HG03520 (cell line): ENCODE results near the gene RTN4RL1.

Source experiments
- ATAC-seq: cut with Tn5 transposase; IDR thresholded peaks from one replicate; pipeline ENCODE4 v1.9.1; 2021; ENCODE audit warnings: mild to moderate bottlenecking, moderate library complexity; ENCODE audit not compliant: unreplicated experiment

The RTN4RL1 gene

DNA sequence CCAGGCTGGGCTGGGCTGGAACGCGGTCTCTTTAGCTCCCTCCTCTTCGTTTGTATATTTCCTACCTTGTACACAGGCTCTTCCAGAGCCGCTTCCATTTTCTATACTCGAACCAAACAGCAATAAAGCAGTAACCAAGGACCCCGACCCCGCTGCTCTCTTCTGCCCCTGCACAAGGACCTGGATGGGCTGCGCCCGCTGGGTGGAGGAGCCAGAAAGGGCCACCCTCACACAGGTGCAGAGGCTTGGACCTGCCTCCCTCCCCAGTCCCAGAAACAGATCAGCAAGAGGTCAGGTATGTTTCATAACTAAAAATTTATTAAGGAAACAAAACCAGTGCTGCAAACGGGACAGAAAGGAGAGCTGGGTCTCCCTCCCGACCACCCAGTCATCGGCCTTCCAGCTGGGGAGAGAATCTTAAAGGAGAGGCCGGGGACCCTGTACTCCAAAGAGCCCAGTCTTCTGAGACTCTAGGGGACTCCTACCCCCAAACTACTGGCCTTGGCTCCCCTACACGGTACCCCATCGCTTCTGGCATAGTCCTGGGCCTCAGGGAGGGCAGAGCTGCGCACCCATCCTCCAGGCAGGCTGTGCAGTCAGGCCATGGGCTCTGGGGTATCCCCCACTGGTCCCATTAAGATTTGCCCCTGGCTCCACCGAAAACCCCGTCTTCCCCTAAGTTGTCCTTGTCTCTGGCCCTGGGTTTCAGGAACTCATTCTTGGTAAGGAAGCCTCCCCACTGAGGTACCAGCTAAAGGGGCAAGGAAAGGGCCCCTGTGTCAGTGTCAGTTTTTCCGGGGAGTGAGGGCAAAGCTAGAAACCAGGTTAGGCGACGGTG, 34.6 kb upstream of the RTN4RL1 start:
- ATAC-seq, result no peak

DNA sequence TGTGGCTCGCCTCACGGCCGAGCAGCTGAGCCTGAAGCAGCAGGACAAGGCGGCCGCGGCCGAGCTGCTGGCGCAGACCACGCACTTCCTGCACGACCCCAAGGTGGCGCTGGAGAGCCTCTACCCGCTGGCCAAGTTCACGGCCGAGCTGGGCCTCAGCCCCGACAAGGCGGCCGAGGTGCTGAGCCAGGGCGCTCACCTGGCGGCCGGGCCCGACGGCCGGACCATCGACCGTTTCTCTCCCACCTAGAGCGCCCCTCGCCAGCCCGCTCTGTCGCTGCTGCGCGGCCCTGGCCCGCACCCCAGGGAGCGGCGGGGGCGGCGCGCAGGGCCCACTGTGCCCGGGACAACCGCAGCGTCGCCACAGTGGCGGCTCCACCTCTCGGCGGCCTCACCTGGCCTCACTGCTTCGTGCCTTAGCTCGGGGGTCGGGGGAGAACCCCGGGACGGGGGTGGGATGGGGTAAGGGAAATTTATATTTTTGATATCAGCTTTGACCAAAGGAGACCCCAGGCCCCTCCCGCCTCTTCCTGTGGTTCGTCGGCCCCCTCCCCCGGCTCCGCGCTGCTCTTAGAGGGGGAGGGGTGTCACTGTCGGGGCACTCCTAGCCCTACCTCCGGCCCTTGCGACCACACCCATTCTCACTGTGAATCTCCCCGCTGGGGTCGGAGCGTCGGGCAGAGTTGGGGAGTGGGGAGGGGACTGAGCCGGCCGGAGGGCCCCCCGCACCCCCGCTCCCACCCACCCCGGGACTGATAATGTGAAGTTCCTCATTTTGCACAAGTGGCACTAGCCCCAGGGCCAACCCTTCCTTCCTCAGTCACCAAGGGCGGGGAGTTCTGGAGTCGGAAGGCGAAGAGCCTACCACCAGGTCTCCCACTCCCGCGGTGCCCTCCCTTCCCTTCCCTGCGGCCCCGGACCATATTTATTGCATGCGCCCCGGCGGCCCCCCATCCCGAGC, 33.7 kb upstream of the RTN4RL1 start:
- ATAC-seq, result no peak

DNA sequence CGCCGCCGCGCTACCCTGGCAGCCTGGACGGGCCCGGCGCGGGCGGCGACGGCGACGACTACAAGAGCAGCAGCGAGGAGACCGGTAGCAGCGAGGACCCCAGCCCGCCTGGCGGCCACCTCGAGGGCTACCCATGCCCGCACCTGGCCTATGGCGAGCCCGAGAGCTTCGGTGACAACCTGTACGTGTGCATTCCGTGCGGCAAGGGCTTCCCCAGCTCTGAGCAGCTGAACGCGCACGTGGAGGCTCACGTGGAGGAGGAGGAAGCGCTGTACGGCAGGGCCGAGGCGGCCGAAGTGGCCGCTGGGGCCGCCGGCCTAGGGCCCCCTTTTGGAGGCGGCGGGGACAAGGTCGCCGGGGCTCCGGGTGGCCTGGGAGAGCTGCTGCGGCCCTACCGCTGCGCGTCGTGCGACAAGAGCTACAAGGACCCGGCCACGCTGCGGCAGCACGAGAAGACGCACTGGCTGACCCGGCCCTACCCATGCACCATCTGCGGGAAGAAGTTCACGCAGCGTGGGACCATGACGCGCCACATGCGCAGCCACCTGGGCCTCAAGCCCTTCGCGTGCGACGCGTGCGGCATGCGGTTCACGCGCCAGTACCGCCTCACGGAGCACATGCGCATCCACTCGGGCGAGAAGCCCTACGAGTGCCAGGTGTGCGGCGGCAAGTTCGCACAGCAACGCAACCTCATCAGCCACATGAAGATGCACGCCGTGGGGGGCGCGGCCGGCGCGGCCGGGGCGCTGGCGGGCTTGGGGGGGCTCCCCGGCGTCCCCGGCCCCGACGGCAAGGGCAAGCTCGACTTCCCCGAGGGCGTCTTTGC, 32.8 kb upstream of the RTN4RL1 start:
- ATAC-seq, result no peak

DNA sequence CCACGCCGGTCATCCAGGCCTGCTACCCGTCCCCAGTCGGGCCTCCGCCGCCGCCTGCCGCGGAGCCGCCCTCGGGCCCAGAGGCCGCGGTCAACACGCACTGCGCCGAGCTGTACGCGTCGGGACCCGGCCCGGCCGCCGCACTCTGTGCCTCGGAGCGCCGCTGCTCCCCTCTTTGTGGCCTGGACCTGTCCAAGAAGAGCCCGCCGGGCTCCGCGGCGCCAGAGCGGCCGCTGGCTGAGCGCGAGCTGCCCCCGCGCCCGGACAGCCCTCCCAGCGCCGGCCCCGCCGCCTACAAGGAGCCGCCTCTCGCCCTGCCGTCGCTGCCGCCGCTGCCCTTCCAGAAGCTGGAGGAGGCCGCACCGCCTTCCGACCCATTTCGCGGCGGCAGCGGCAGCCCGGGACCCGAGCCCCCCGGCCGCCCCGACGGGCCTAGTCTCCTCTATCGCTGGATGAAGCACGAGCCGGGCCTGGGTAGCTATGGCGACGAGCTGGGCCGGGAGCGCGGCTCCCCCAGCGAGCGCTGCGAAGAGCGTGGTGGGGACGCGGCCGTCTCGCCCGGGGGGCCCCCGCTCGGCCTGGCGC, 32.1 kb upstream of the RTN4RL1 start:
- ATAC-seq, result no peak

DNA sequence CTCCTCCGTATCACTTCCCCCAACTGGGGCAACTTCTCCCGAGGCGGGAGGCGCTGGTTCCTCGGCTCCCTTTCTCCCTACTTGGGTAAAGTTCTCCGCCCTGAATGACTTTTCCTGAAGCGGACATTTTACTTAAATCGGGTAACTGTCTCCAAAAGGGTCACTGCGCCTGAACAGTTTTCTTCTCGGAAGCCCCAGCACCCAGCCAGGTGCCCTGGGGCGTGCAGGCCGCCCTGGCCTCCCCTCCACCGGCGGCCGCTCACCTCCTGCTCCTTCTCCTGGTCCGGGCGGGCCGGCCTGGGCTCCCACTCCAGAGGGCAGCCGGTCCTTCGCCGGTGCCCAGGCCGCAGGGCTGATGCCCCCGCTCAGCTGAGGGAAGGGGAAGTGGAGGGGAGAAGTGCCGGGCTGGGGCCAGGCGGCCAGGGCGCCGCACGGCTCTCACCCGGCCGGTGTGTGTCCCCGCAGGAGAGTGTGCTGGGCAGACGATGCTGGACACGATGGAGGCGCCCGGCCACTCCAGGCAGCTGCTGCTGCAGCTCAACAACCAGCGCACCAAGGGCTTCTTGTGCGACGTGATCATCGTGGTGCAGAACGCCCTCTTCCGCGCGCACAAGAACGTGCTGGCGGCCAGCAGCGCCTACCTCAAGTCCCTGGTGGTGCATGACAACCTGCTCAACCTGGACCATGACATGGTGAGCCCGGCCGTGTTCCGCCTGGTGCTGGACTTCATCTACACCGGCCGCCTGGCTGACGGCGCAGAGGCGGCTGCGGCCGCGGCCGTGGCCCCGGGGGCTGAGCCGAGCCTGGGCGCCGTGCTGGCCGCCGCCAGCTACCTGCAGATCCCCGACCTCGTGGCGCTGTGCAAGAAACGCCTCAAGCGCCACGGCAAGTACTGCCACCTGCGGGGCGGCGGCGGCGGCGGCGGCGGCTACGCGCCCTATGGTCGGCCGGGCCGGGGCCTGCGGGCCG, 31.4 kb upstream of the RTN4RL1 start:
- ATAC-seq, result no peak

DNA sequence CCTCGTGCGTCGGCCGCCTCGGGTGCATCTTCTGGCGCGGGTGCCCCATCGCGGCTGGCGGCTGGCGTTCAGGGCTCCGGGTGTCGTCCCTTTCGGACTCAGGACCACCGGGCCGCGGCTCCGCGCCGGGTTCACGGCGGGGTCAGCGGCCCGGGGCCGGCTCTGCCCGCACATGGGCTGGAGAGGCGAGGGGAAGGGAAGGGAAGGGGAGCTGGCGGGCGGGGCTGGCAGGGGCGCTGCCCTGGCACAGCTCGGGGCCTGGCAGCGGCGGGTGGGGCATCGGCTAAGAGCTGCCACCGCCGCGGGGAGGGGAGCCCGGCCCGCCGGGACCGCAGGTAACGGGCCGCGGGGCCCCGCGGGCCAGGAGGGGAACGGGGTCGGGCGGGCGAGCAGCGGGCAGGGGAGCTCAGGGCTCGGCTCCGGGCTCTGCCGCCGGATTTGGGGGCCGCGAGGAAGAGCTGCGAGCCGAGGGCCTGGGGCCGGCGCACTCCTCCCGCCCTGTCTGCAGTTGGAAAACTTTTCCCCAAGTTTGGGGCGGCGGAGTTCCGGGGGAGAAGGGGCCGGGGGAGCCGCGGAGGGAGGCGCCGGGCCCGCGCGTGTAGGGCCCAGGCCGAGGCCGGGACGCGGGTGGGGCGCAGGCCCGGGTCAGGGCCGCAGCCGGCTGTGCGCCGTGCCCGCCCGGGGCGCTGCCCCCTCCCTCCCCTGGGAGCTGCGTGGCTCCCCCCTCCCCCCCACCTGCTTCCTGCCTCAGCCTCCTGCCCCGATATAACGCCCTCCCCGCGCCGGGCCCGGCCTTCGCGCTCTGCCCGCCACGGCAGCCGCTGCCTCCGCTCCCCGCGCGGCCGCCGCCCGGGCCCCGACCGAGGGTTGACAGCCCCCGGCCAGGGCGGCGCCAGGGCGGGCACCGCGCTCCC, 30.4 kb upstream of the RTN4RL1 start:
- peak; percentile 3 for ATAC-seq

DNA sequence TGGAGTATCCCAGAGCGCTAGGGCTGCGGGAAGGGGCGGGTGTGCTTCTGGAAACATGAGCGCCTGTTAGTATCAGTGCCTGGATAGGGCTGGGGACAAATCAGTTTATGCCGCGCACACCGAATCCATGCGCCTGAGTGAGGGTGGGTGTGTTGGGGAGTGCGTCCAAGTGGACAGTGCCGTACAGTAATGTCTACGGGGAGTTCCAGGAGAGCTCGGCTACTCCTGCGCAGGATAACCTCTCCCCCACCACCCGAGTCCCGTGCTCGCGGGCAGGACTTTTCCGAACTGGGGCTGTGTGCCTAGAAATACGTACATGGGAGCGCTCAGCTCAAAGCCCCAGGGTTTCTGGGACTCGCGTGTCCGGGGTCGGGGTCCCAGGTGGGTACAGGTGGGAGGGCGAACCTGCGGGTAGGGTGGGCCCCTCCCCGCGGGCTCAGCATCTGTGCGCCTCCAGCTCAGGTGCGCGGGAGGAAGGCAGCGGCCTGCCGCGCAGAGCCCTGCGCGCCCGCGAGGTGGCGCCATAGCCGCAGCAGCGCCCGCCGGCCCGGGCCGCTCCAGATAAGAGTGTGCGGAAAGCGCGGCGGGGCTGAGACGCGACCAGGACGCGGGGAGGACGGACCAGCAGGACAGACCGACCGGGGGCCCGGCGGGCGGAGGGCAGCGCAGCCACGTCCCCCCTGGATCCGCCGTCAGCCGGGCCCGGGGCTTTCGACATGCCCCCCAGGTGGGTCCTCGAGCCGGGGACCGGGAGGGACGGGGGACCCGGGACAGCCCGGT, 29.6 kb upstream of the RTN4RL1 start, which contains the start of gene HIC1:
Gene HIC1, plus strand, starts transcription at position 592 of the 780 bp plus-strand sequence. CDS start 1,588 bp downstream, outside the sequence.
- ATAC-seq, result peak; percentile 35

DNA sequence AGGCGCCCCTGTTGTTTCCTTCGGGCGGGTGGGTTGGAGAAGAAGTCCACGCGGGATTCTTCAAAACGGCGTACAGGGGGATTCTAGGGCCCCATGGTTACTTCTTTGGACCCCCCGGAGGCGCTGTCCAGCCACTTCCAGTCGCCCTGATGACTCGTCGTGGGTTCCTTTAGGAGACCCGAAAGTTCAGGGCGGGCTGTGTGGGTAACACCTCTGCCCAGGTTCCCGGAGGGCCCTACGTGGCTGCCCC, 29.1 kb upstream of the RTN4RL1 start:
- ATAC-seq, result no peak

DNA sequence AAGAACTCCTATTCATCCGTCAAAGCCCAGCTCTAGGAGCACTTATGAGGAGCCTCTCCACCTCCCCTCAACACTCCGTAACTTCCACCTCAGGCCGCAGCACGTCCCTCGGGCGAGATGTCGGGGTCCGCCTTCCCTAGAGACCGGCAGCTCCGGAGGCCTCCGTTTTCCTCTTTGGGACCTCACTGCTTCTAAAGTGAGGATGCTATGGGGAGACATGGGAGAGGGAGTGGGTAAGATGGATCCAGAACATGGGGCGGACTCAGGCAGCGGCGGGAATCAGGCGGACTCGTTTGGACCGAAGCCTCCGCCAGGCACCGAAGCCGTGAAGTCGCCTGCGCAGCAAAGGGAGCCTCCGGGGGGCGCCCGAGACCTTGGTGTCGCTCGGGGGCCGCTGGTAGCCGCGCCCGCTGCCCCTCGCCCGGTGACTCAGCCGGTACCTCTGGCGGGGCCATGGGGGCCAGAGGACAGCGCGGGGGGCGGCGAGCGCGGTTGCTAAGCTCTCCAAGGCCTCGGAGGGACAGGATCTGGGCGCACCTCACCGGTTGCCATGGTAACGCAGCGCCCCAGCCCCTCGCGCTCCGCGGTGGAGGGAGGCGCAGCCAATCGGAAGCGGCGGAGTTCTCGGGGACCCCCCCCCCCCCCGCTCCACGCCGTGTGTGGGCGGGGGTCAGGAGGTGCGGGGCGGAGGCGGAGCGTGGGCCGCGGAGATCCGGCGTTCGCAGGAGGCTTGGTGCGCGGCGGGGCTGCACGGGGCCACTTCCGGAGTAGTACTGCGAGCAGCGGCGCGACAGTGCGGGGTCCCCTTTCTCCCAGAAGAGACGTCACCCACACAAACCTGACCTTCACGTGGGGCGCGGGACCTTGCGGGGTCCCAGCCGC, 28.5 kb upstream of the RTN4RL1 start:
- ATAC-seq, result no peak

DNA sequence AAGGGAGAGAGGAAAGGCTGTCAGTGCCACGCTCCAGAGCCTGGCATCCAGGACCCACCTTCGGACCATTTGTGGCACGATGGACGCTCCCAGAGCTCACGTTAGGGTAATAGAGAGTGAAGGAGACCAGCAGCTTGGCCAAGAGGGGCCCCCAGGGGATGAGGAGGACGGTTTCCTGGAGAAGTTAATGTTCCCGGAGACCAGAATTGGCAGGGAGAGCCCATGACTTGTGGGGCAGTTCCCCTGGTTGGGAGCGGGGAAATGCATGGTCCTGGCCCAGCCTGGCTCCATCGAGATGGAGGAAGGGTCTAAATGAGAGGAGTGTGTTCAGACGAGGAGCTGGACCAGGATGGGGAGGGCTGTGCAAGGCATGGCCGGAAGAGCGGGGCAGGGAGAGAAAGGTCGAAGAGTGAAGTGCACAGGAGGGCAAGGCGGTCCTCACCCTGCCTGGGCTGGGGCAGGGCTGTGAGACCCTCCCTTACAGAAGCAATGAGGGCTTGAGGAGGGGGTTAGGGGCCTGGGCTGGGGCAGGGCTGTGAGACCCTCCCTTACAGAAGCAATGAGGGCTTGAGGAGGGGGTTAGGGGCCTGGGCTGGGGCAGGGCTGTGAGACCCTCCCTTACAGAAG, 26.9 kb upstream of the RTN4RL1 start:
- no peak for ATAC-seq

DNA sequence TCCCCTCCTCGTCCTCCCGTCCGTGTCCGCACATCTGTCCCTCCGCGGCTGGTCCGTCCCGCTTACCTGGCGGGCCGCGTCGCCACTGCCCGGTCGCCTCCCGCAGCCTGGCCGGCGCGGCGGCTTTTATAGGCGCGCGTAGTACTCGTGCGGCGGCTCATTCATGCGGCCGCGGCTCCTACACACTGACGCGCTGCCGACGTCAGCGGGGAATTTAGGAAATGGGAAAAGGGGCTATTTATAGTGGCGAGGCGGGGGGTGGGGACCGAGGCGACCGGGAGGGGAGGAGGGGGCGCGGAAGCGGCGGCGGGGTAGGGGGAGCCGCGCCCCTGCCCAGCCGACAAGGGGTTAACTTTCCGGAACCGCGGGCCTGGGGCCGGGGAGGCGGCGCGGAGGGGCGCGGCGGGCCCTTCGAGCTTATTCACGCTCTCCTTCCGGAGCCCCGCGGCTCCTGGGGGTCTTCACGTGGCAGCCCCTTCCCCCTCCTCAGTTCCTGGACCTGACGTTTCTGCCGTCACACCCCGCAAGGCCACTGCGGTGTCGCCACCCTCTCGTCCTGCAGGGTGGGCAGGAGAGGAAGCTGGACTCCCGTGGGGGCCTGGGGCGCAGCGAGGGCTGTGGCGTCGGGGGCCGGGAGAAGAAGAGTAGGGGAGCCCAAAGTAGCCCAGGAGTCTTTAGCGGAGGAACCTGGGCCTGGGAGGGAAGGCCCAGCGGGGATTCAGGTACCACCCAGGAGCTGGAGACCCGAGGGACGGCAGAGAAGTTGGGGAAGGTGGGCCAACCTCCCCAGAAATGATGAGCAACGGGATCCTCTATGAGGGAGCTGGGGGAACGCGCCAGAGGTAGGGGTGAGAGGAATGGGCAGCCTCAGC, 26.2 kb upstream of the RTN4RL1 start:
- ATAC-seq, result no peak

DNA sequence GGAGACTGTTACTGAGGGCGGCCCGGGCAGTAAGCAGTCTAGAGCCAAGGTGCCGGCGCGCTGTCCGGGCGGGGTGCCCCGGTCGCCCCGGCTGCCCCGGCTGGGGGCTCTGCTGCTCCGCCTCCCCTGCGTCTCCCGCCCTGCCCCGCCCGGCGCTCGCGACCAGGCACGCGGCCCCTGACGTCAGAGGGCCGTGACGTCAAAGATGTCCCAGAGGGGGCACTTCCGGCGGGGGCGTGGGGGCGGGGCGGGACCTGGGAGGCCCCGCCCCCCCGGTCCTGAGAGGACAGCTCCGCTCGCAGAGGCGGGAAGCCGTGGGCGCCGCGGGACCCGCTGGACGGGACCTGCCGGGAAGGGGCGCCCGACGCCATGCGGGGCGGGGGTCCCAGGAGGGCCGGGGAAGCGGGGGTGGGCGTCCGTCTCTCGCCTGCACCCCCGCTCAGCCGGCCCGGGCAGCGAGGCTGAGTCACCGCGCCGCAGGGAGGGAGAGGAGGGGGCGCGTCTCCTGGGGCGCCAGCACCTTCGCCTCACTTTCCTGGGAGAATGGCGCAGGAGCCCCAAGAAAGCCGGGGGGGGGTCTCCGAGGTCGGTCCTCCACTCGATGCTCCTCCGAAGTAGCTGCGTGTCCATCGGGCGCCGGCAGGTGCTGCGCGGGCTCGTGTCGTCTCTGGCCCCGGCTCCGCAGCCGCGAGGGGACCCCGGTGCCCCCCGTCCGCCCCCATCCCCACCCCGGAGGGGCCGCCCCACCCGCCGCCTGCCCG, 25.3 kb upstream of the RTN4RL1 start:
- peak; percentile 5 for ATAC-seq

DNA sequence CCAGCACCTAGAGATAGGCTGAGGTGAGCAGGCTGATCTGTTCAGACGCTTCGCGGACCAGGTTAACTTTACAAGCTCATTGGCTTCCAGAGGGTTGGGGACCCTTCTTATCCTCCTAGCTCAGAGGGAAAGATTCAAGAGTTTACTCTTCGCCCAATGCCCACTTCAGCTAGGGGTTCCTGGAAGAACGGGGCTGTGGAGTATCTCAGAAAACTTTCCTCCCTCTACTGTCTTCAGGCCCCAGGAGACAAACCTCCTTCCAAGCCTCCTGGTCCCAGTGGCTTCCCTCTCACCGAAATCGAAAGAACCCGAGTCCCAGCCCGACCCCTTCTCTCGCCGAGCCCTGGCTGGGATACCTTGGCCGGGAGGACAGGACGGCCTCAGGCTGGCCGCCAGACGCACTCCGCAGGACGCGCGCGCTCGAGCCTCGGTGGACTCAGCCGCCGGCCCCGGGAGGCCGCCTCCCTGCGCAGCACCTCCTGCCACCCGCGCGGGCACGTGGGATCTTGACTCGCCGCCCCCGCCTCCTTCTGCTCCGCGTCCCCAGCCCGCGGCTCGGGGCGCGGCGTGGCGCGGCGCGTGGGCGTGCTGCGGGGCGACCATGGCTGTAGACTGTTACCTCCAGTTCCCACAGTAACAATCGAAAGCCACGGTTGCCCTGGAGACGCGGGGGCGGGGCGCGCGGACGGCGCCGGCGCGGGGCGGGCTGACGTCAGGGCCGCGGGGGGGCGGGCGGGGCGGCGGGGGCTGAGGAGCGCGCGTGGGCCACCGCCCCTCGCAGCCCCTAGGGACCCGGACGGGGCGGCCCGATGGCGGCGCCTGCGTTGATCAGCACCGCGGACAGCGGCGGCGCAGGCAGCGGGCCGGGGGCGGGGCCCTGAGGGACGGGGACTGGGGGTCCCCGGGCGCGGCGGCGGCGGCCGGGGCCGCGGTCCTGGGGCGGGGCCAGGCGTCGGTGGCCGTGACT, 24.5 kb upstream of the RTN4RL1 start:
- peak; percentile 48 for ATAC-seq
